PC-3 (cell line): ENCODE data around the gene LRRC58. TPM values are rescaled to one million over a fixed set of nuclear protein-coding genes. Genes with fewer than 3 reads are reported as not detected.
"Not testable (repeated sequence)": the region's sequence is repeated elsewhere in the genome, so short reads cannot be mapped to it uniquely, and the experiment has no call there.

Experiments used
- ATAC-seq: fragments of 200-7000 bp; cut with Tn5 transposase; 2 replicates; pipeline ENCODE4 v1.9.1; 2020; ENCODE audit warnings: mild to moderate bottlenecking, moderate library complexity
- BruUV-seq: library from RNA; stranded (reverse); fragments of 400-500 nt; replicated peaks from 2 replicates; lab custom pipeline; 2021; lab: Mats Ljungman, UMichigan
- CTCF ChIA-PET: fragments of 300-600 bp; sonication (Branson Sonifier 250); formaldehyde crosslinking; loops from one replicate; lab custom pipeline; 2022; ENCODE audit warnings: antibody characterized with exemption; lab: Charles Lee
- POLR2A ChIA-PET: fragments of 300-600 bp; sonication (Branson Sonifier 250); formaldehyde crosslinking; loops from one replicate; lab custom pipeline; 2022; ENCODE audit warnings: antibody characterized with exemption; ENCODE audit not compliant: unreplicated experiment; lab: Charles Lee
- DNase-seq: peaks from one replicate; pipeline ENCODE4 v3.0.0-alpha.2; 2015
- H2AFZ ChIP-seq: fragments of 300-600 bp; sonication (generic); 2 replicates; pipeline ENCODE4 v1.6.0; 2016; ENCODE audit warnings: antibody characterized with exemption, low read length
- H3F3A ChIP-seq: fragments of 300-600 bp; sonication (generic); one replicate; pipeline ENCODE4 v1.6.0; 2017; ENCODE audit warnings: antibody characterized with exemption, low read length, control low read depth, mild to moderate bottlenecking; ENCODE audit not compliant: unreplicated experiment
- H3K27ac ChIP-seq: fragments of 300-600 bp; sonication (generic); 2 replicates; pipeline ENCODE4 v1.5.1; 2016; ENCODE audit warnings: mild to moderate bottlenecking, low read length
- H3K27me3 ChIP-seq: fragments of 300-600 bp; sonication (generic); 2 replicates; pipeline ENCODE4 v1.6.1; 2016; ENCODE audit warnings: low read length, mixed read lengths
- H3K36me3 ChIP-seq: fragments of 300-600 bp; sonication (generic); 2 replicates; pipeline ENCODE4 v1.6.1; 2016; ENCODE audit warnings: low read depth, mixed run types, low read length, mixed read lengths
- H3K4me1 ChIP-seq: fragments of 300-600 bp; sonication (generic); 2 replicates; pipeline ENCODE4 v1.5.1; 2016; ENCODE audit warnings: low read length; ENCODE audit not compliant: insufficient read depth
- H3K4me2 ChIP-seq: fragments of 300-600 bp; sonication (generic); 2 replicates; pipeline ENCODE4 v1.6.0; 2016; ENCODE audit warnings: low read length
- H3K4me3 ChIP-seq: fragments of 300-600 bp; sonication (generic); 2 replicates; pipeline ENCODE4 v1.5.1; 2016; ENCODE audit warnings: mild to moderate bottlenecking, low read length, mixed read lengths
- H3K79me2 ChIP-seq: fragments of 300-600 bp; sonication (generic); 2 replicates; pipeline ENCODE4 v1.6.1; 2017; ENCODE audit warnings: low read length, mixed read lengths
- H3K9ac ChIP-seq: fragments of 300-600 bp; sonication (generic); 2 replicates; pipeline ENCODE4 v1.6.0; 2016; ENCODE audit warnings: mild to moderate bottlenecking, low read length
- H3K9me2 ChIP-seq: fragments of 300-600 bp; sonication (generic); replicated peaks from 2 replicates; pipeline ENCODE4 v1.6.1; 2016; ENCODE audit warnings: mixed run types, low read length, mixed read lengths
- H3K9me3 ChIP-seq: fragments of 300-600 bp; sonication (generic); 2 replicates; pipeline ENCODE4 v1.6.1; 2016; ENCODE audit warnings: low read length, mixed read lengths
- H4K20me1 ChIP-seq: fragments of 300-600 bp; sonication (generic); 2 replicates; pipeline ENCODE4 v1.6.1; 2016; ENCODE audit warnings: low read length, mixed read lengths
- CTCF ChIP-seq: fragments of 300-600 bp; sonication (generic); conservative IDR thresholded peaks from 2 replicates; pipeline ENCODE4 v1.5.1; 2017; ENCODE audit warnings: antibody characterized with exemption, low read depth, mild to moderate bottlenecking, low read length
- EZH2 ChIP-seq: fragments of 300-600 bp; sonication (generic); IDR thresholded peaks from one replicate; pipeline ENCODE4 v1.6.1; 2017; ENCODE audit warnings: antibody characterized with exemption, mild to moderate bottlenecking, low read length; ENCODE audit not compliant: unreplicated experiment
- EZH2phosphoT487 ChIP-seq: fragments of 300-600 bp; sonication (generic); IDR thresholded peaks from 2 replicates; pipeline ENCODE4 v1.6.1; 2018; ENCODE audit warnings: mild to moderate bottlenecking, antibody characterized with exemption, low read length, borderline replicate concordance
- intact Hi-C: fragments of 100-400 bp; cut with micrococcal nuclease; formaldehyde crosslinking; loops from 2 replicates; pipeline ENCODE4 v1.9.0; 2023
- total RNA-seq: library from RNA; depleted of rRNA; stranded (reverse); fragments of >200 nt; gene quantifications from 2 replicates; pipeline ENCODE4 v1.2.3, GENCODE V29; 2014

Gene LRRC58
- total RNA-seq, 1 experiment from 2014 or later: 33.7 TPM

DNA sequence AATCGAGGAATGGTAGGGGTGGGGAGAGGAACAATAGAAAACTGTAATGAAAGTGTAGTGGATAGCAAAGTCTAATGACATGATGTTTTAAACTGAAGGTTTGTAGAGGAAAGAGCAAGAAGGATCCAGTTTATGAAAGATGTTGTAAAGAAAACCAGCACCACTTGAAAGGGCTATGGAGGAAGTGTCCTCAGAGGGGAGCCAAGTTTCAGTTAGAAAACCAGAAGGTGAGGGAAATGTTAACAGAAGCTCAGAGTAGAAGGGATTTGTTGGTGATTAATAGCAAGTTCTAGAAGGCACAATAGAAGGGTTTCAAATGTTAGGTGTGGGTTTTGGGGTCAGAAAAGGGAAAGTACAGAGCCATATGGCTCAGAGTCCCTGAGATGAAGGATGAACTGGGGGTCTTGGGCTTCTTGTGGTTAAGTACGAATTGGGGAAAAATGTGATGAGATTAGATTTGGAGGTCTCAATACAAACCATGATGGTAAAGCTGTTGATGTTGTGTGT lies 33.8 kb upstream of the LRRC58 start:
- BruUV-seq: no TSS peak
- Histone ChIP-seq H4K20me1 (no peaks in the 10 kb centered on the region), H3K36me3 (no peaks in the 10 kb centered on the region), H3K9ac (no peak overlapping the region), H3K27ac (no peak overlapping the region), H3K9me2 (no peaks in the 10 kb centered on the region), H2AFZ (no peak overlapping the region), H3K4me2 (no peak overlapping the region), H3K4me1 (no peaks in the 10 kb centered on the region), H3F3A (no peaks in the 10 kb centered on the region), H3K27me3 (no peaks in the 10 kb centered on the region), H3K79me2 (no peaks in the 10 kb centered on the region), H3K9me3 (no peaks in the 10 kb centered on the region), H3K4me3 (no peak overlapping the region)
- no peak for ATAC-seq
- ChIA-PET POLR2A (no interaction called here), CTCF (no interaction called here)
- DNase-seq: no peak
- intact Hi-C loops: no loop called here
- no peak for TF ChIP-seq CTCF
- TF ChIP-seq EZH2phosphoT487: no peak
- TF ChIP-seq EZH2: no peak

- no peak overlapping the region for H3K27ac ChIP-seq
- no peak overlapping the region for H3K9ac ChIP-seq
- no peaks in the 10 kb centered on the region for H3K27me3 ChIP-seq
- no peaks in the 10 kb centered on the region for H4K20me1 ChIP-seq
- no peaks in the 10 kb centered on the region for H3F3A ChIP-seq
- no peak overlapping the region for H3K4me2 ChIP-seq
- ChIA-PET CTCF (no interaction called here), POLR2A (no interaction called here)
- H3K4me3 ChIP-seq: no peak overlapping the region
- intact Hi-C loops: no loop called here
- no peak for ATAC-seq
- H3K36me3 ChIP-seq: no peaks in the 10 kb centered on the region
- H3K9me3 ChIP-seq: no peaks in the 10 kb centered on the region
- no peaks in the 10 kb centered on the region for H3K9me2 ChIP-seq
- H3K79me2 ChIP-seq: no peaks in the 10 kb centered on the region
- DNase-seq: no peak
- H3K4me1 ChIP-seq: no peaks in the 10 kb centered on the region
- TF ChIP-seq CTCF (no peak), EZH2 (no peak), EZH2phosphoT487 (no peak)
- no TSS peak for BruUV-seq
- H2AFZ ChIP-seq: no peak overlapping the region
Observed at GRCh38 chr3:120381503-120381902, 32.3 kb upstream of the LRRC58 start.

GRCh38 chr3:120377948-120378347 lies 28.8 kb upstream of the LRRC58 start:
- intact Hi-C loops, H4K20me1 ChIP-seq, H3K27ac ChIP-seq, H3K36me3 ChIP-seq, BruUV-seq, H3K9me3 ChIP-seq, H3K79me2 ChIP-seq, H3K4me1 ChIP-seq, CTCF ChIA-PET, H3K9ac ChIP-seq, H3K4me2 ChIP-seq, ATAC-seq, H3F3A ChIP-seq, H2AFZ ChIP-seq, DNase-seq, H3K4me3 ChIP-seq, H3K27me3 ChIP-seq, POLR2A ChIA-PET, H3K9me2 ChIP-seq: not testable (repeated sequence)
